HepG2 (cell line): ENCODE results near the gene IFT172. TPM values are rescaled to one million over a fixed set of nuclear protein-coding genes. Genes with fewer than 3 reads are reported as not detected.
A peak's percentile ranks its signal among the peaks of the same experiment; 100 is the strongest.

Experiments used
- CHD2 ChIP-seq: IDR thresholded peaks from 2 replicates; pipeline ENCODE4 v1.6.1; 2011; ENCODE audit warnings: low read depth, low read length, improper control_type of control experiment
- DNMT1 ChIP-seq: sonication (generic); formaldehyde crosslinking; IDR thresholded peaks from 2 replicates; pipeline ENCODE4 v1.5.1; 2020; ENCODE audit warnings: mild to moderate bottlenecking, missing genetic modification reagents
- EZH2 ChIP-seq: conservative IDR thresholded peaks from 2 replicates; pipeline ENCODE4 v1.6.1; 2012; ENCODE audit warnings: mild to moderate bottlenecking, low read depth, low read length, moderate library complexity
- FOXC1 ChIP-seq: sonication (generic); formaldehyde crosslinking; IDR thresholded peaks from 2 replicates; pipeline ENCODE4 v1.8.0; 2022; ENCODE audit warnings: mild to moderate bottlenecking, missing genetic modification reagents, borderline replicate concordance
- HMGA1 ChIP-seq: sonication (generic); formaldehyde crosslinking; conservative IDR thresholded peaks from 2 replicates; pipeline ENCODE4 v1.4.0; 2020; ENCODE audit warnings: missing genetic modification reagents
- IRF2 ChIP-seq: IDR thresholded peaks from 2 replicates; pipeline ENCODE4 v1.6.1; 2018; ENCODE audit warnings: missing genetic modification reagents, missing compliant biosample characterization
- MIER2 ChIP-seq: IDR thresholded peaks from 2 replicates; pipeline ENCODE4 v1.6.1; 2016; ENCODE audit warnings: missing biosample characterization, missing genetic modification reagents
- NBN ChIP-seq: fragments of 450-650 bp; conservative IDR thresholded peaks from 2 replicates; pipeline ENCODE4 v1.6.1; 2017
- NFE2L1 ChIP-seq: sonication (generic); formaldehyde crosslinking; IDR thresholded peaks from 2 replicates; pipeline ENCODE4 v1.4.0; 2020; ENCODE audit warnings: missing genetic modification reagents, mild to moderate bottlenecking, borderline replicate concordance
- NFE2L2 ChIP-seq: fragments of 150-350 bp; IDR thresholded peaks from 2 replicates; pipeline ENCODE4 v1.6.1; 2014; ENCODE audit warnings: low read length
- SP2 ChIP-seq: sonication (generic); formaldehyde crosslinking; IDR thresholded peaks from 2 replicates; pipeline ENCODE4 v1.5.1; 2020; ENCODE audit warnings: mild to moderate bottlenecking, missing genetic modification reagents
- SRSF1 ChIP-seq: fragments of 200-400 bp; formaldehyde crosslinking; optimal IDR thresholded peaks from 2 replicates; pipeline ENCODE3; 2017; ENCODE audit warnings: mild to moderate bottlenecking, low read depth, low read length, moderate library complexity
- ZFP41 ChIP-seq: sonication (generic); formaldehyde crosslinking; IDR thresholded peaks from 2 replicates; pipeline ENCODE4 v1.4.0; 2020; ENCODE audit warnings: mild to moderate bottlenecking, missing genetic modification reagents, borderline replicate concordance
- ZNF30 ChIP-seq: sonication (generic); formaldehyde crosslinking; IDR thresholded peaks from 2 replicates; pipeline ENCODE4 v1.5.0; 2020; ENCODE audit warnings: mild to moderate bottlenecking, missing genetic modification reagents
- ZNF543 ChIP-seq: sonication (generic); formaldehyde crosslinking; IDR thresholded peaks from 2 replicates; pipeline ENCODE4 v1.4.0; 2020; ENCODE audit warnings: mild to moderate bottlenecking, missing genetic modification reagents
- ZNF724P ChIP-seq: sonication (generic); formaldehyde crosslinking; IDR thresholded peaks from 2 replicates; pipeline ENCODE4 v1.8.0; 2022; ENCODE audit warnings: missing genetic modification reagents, borderline replicate concordance
- polyA plus RNA-seq, 8 experiments: library from polyadenylated mRNA; depleted of rRNA in 3 of 8; stranded (reverse) in 7 of 8; unstranded in 1 of 8; fragments of >200 nt; fragmentation: Illumina TruSeq in 4 of 8; extraction: Trizol in 4 of 8; gene quantifications; 2 replicates each; pipeline versions ENCODE4 v1.2.1 to v1.2.3, GENCODE V29; 2011 to 2016; ENCODE audit warnings: low read depth in 4 of 8, missing spikeins in 1 of 8, mixed read lengths in 1 of 8; ENCODE audit not compliant: insufficient read depth in 1 of 8
- total RNA-seq, 5 experiments: library from RNA; depleted of rRNA; stranded (reverse); fragments of >200 nt; fragmentation: Illumina TruSeq; extraction: Trizol; gene quantifications; 2 replicates each; pipeline ENCODE4 v1.2.3, GENCODE V29; 2016; ENCODE audit warnings: low read depth in 1 of 5
- TF ChIP-seq, protein P1 (sequence below): sonication (generic); formaldehyde crosslinking; IDR thresholded peaks from 2 replicates; pipeline ENCODE4 v1.9.0; 2021; ENCODE audit warnings: missing genetic modification reagents, borderline replicate concordance
- TF ChIP-seq, protein P2 (sequence below): sonication (generic); formaldehyde crosslinking; IDR thresholded peaks from 2 replicates; pipeline ENCODE4 v1.4.0; 2020; ENCODE audit warnings: missing genetic modification reagents
- TF ChIP-seq, protein P3 (sequence below): sonication (generic); formaldehyde crosslinking; IDR thresholded peaks from 2 replicates; pipeline ENCODE4 v1.4.0; 2020; ENCODE audit warnings: missing genetic modification reagents
- TF ChIP-seq, protein P4 (sequence below): sonication (generic); formaldehyde crosslinking; IDR thresholded peaks from 2 replicates; pipeline ENCODE4 v1.4.0; 2020; ENCODE audit warnings: mild to moderate bottlenecking, missing genetic modification reagents

Gene IFT172
- total and polyA plus RNA-seq, 2 of the 13 experiments (the other 11 are each of a cell fraction or from before 2014, with no cell fraction given), result 21.6 to 35.7 TPM

DNA sequence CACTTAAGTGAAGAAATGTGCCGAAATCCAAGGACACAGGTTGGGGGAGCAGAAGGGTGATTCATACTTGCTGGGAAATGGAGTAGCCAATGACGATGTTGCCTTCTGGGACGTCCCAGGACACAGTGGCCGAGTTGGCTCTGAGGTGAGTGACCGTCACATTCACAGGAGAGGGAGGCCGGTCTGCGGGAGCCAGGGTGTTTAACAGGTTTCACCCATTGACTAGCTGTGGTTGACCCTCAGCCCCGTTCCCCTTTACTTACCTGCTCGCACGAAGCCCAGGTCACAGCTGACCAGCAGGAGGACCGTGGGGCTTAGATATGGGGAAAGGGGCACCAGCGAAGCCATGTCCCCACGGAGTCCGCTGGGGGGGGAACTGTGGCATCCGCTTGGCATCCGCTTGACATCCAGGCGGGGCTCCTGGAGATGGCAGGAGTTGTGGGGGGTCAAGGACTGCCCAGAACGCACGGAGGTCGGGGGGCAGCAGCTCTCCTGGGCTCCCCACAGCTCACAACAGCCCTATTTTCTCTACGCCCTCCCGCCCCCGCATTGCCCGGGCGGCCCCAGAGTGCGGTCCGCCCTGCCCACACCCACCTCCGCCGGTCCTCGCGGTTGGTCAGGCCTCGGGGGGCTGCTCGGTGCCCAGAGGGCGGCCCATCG is 4.9 kb upstream of the IFT172 start (continued):
- no peak for TF ChIP-seq SP2 (CRISPR knock-in tag)
- TF ChIP-seq ZNF724P, result peak; percentile 68; the same call in 1 of the 2 replicates
- TF ChIP-seq ZFP41 (CRISPR knock-in tag), result no peak
- TF ChIP-seq, protein P1, sequence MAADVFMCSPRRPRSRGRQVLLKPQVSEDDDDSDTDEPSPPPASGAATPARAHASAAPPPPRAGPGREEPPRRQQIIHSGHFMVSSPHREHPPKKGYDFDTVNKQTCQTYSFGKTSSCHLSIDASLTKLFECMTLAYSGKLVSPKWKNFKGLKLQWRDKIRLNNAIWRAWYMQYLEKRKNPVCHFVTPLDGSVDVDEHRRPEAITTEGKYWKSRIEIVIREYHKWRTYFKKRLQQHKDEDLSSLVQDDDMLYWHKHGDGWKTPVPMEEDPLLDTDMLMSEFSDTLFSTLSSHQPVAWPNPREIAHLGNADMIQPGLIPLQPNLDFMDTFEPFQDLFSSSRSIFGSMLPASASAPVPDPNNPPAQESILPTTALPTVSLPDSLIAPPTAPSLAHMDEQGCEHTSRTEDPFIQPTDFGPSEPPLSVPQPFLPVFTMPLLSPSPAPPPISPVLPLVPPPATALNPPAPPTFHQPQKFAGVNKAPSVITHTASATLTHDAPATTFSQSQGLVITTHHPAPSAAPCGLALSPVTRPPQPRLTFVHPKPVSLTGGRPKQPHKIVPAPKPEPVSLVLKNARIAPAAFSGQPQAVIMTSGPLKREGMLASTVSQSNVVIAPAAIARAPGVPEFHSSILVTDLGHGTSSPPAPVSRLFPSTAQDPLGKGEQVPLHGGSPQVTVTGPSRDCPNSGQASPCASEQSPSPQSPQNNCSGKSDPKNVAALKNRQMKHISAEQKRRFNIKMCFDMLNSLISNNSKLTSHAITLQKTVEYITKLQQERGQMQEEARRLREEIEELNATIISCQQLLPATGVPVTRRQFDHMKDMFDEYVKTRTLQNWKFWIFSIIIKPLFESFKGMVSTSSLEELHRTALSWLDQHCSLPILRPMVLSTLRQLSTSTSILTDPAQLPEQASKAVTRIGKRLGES (CRISPR knock-in tag), result no peak
- no peak for TF ChIP-seq MIER2 (CRISPR knock-in tag)
- TF ChIP-seq, protein P2, sequence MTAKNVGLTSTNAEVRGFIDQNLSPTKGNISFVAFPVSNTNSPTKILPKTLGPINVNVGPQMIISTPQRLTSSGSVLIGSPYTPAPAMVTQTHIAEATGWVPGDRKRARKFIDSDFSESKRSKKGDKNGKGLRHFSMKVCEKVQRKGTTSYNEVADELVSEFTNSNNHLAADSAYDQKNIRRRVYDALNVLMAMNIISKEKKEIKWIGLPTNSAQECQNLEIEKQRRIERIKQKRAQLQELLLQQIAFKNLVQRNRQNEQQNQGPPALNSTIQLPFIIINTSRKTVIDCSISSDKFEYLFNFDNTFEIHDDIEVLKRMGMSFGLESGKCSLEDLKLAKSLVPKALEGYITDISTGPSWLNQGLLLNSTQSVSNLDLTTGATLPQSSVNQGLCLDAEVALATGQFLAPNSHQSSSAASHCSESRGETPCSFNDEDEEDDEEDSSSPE (CRISPR knock-in tag), result no peak
- TF ChIP-seq EZH2, result no peak
- TF ChIP-seq DNMT1 (CRISPR knock-in tag), result no peak
- peak; percentile 61; the same call in 1 of the 2 replicates for TF ChIP-seq FOXC1 (CRISPR knock-in tag)
- TF ChIP-seq NFE2L1 (CRISPR knock-in tag), result no peak
- no peak for TF ChIP-seq CHD2
- TF ChIP-seq NFE2L2, result no peak
- TF ChIP-seq HMGA1, result no peak
- TF ChIP-seq, protein P3, sequence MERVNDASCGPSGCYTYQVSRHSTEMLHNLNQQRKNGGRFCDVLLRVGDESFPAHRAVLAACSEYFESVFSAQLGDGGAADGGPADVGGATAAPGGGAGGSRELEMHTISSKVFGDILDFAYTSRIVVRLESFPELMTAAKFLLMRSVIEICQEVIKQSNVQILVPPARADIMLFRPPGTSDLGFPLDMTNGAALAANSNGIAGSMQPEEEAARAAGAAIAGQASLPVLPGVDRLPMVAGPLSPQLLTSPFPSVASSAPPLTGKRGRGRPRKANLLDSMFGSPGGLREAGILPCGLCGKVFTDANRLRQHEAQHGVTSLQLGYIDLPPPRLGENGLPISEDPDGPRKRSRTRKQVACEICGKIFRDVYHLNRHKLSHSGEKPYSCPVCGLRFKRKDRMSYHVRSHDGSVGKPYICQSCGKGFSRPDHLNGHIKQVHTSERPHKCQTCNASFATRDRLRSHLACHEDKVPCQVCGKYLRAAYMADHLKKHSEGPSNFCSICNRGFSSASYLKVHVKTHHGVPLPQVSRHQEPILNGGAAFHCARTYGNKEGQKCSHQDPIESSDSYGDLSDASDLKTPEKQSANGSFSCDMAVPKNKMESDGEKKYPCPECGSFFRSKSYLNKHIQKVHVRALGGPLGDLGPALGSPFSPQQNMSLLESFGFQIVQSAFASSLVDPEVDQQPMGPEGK (CRISPR knock-in tag), result peak; percentile 73
- TF ChIP-seq SRSF1, result no peak
- no peak for TF ChIP-seq NBN
- TF ChIP-seq ZNF543, result no peak; the same call in 1 of the 2 replicates
- TF ChIP-seq IRF2 (CRISPR knock-in tag), result no peak
- TF ChIP-seq, protein P4, sequence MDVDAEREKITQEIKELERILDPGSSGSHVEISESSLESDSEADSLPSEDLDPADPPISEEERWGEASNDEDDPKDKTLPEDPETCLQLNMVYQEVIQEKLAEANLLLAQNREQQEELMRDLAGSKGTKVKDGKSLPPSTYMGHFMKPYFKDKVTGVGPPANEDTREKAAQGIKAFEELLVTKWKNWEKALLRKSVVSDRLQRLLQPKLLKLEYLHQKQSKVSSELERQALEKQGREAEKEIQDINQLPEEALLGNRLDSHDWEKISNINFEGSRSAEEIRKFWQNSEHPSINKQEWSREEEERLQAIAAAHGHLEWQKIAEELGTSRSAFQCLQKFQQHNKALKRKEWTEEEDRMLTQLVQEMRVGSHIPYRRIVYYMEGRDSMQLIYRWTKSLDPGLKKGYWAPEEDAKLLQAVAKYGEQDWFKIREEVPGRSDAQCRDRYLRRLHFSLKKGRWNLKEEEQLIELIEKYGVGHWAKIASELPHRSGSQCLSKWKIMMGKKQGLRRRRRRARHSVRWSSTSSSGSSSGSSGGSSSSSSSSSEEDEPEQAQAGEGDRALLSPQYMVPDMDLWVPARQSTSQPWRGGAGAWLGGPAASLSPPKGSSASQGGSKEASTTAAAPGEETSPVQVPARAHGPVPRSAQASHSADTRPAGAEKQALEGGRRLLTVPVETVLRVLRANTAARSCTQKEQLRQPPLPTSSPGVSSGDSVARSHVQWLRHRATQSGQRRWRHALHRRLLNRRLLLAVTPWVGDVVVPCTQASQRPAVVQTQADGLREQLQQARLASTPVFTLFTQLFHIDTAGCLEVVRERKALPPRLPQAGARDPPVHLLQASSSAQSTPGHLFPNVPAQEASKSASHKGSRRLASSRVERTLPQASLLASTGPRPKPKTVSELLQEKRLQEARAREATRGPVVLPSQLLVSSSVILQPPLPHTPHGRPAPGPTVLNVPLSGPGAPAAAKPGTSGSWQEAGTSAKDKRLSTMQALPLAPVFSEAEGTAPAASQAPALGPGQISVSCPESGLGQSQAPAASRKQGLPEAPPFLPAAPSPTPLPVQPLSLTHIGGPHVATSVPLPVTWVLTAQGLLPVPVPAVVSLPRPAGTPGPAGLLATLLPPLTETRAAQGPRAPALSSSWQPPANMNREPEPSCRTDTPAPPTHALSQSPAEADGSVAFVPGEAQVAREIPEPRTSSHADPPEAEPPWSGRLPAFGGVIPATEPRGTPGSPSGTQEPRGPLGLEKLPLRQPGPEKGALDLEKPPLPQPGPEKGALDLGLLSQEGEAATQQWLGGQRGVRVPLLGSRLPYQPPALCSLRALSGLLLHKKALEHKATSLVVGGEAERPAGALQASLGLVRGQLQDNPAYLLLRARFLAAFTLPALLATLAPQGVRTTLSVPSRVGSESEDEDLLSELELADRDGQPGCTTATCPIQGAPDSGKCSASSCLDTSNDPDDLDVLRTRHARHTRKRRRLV (CRISPR knock-in tag), result no peak
- no peak for TF ChIP-seq ZNF30
